NCI-H146 (cell line): ENCODE results near the gene NDUFA11.
A peak's percentile ranks its signal among the peaks of the same experiment; 100 is the strongest.

ENCODE experiments used
- DNase-seq: peaks from one replicate; lab custom pipeline; 2025; lab: John Stamatoyannopoulos, UW

NDUFA11 gene

GRCh38 chr19:5908773-5909442 lies 5.3 kb upstream of the NDUFA11 start:
- peak; percentile 64 for DNase-seq

GRCh38 chr19:5907241-5907640 lies 3.7 kb upstream of the NDUFA11 start:
- no peak for DNase-seq

GRCh38 chr19:5905114-5905778 lies 1.7 kb upstream of the NDUFA11 start:
- DNase-seq = no peak

- peak; percentile 99 for DNase-seq
These were observed 943 bp upstream of the NDUFA11 start, which contains the start of gene VMAC for GRCh38 chr19:5904352-5905113. Gene VMAC, plus strand, starts transcription at chr19:5904872. Its CDS starts 19 bp downstream, at chr19:5904891.

- DNase-seq = no peak
These were observed 450 bp downstream of the NDUFA11 start for GRCh38 chr19:5903056-5903623.

- DNase-seq = no peak
These were observed 2.6 kb downstream of the NDUFA11 start for GRCh38 chr19:5900976-5901375.

- no peak for DNase-seq
These were observed 3.7 kb downstream of the NDUFA11 start for GRCh38 chr19:5899728-5900526.

GRCh38 chr19:5897189-5897969 lies 6.2 kb downstream of the NDUFA11 start:
- no peak for DNase-seq

GRCh38 chr19:5896365-5897076 lies 7.1 kb downstream of the NDUFA11 start:
- no peak for DNase-seq

- no peak for DNase-seq
These were observed 7.7 kb downstream of the NDUFA11 start for GRCh38 chr19:5895890-5896289.

- no peak for DNase-seq
These were observed 8.2 kb downstream of the NDUFA11 start for GRCh38 chr19:5895409-5895808.

- no peak for DNase-seq
These were observed 8.8 kb downstream of the NDUFA11 start for GRCh38 chr19:5894704-5895349.

GRCh38 chr19:5893907-5894703 lies 9.5 kb downstream of the NDUFA11 start:
- no peak for DNase-seq

- DNase-seq = no peak
These were observed 10.2 kb downstream of the NDUFA11 start for GRCh38 chr19:5893296-5893903.

GRCh38 chr19:5892772-5893275 lies 10.8 kb downstream of the NDUFA11 start:
- DNase-seq = no peak

- DNase-seq = peak; percentile 38
These were observed 11.4 kb downstream of the NDUFA11 start for GRCh38 chr19:5891938-5892771.

- no peak for DNase-seq
These were observed 12.0 kb downstream of the NDUFA11 start for GRCh38 chr19:5891572-5891937.
